RWPE2 (cell line): Measurements from ENCODE around the gene TMED6.

ENCODE experiments used
- ATAC-seq: fragments of 200-7000 bp; cut with Tn5 transposase; 3 replicates; pipeline ENCODE4 v1.9.1; 2021; ENCODE audit warnings: low read depth
- DNase-seq: peaks from one replicate; pipeline ENCODE4 v3.0.0-alpha.2; 2020; ENCODE audit warnings: low spot score
- H3K27ac ChIP-seq: fragments of 450-650 bp; 2 replicates; pipeline ENCODE4 v1.5.1; 2017; ENCODE audit warnings: mild to moderate bottlenecking; ENCODE audit not compliant: poor library complexity, severe bottlenecking
- H3K27me3 ChIP-seq: fragments of 250-450 bp; sonication (Bioruptor Pico); 2 replicates; pipeline ENCODE4 v1.5.1; 2021; ENCODE audit warnings: mild to moderate bottlenecking, moderate library complexity; ENCODE audit not compliant: insufficient read depth, poor library complexity, severe bottlenecking
- H3K36me3 ChIP-seq: fragments of 250-450 bp; sonication (Bioruptor Pico); 2 replicates; pipeline ENCODE4 v1.5.1; 2020; ENCODE audit warnings: low read depth, mild to moderate bottlenecking, moderate library complexity
- H3K4me1 ChIP-seq: fragments of 250-450 bp; sonication (Bioruptor Pico); 2 replicates; pipeline ENCODE4 v1.5.1; 2021; ENCODE audit warnings: mild to moderate bottlenecking, moderate library complexity; ENCODE audit not compliant: insufficient read depth, poor library complexity, severe bottlenecking
- H3K4me3 ChIP-seq: fragments of 250-450 bp; sonication (Bioruptor Pico); 2 replicates; pipeline ENCODE4 v1.5.1; 2021; ENCODE audit warnings: mild to moderate bottlenecking, moderate library complexity; ENCODE audit not compliant: severe bottlenecking
- H3K9me3 ChIP-seq: fragments of 250-450 bp; sonication (Bioruptor Pico); 2 replicates; pipeline ENCODE4 v1.5.1; 2021; ENCODE audit warnings: mild to moderate bottlenecking, moderate library complexity; ENCODE audit not compliant: severe bottlenecking
- TF ChIP-seq, protein P1 (sequence below): fragments of 450-650 bp; IDR thresholded peaks from one replicate; pipeline ENCODE4 v1.5.1; 2017; ENCODE audit warnings: mild to moderate bottlenecking, moderate library complexity; ENCODE audit not compliant: poor library complexity, severe bottlenecking

The TMED6 gene

DNA sequence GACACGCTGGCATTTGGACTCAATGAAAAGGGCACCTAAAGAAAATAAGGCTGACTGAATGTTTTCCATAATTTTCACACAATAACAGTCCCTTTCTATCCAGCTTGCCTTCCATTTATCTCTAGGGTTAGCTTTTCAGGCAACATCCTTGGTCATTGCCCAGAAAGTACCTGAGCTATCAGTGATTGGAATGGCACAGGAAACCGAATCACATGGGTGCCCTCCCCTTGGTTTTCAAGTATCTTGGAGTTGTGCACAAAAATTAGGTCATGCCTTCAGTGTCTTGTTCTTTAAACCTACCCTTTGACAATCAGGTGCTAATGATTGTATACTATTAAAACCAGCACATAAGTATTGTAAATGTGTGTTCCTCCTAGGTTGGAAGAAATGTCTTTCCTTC is 43.7 kb downstream of the TMED6 start:
- Histone ChIP-seq H3K4me1 (no peaks in the 10 kb centered on the region), H3K4me3 (no peak overlapping the region), H3K36me3 (peaks cover 13% of the 10 kb centered on the region), H3K27ac (no peak overlapping the region), H3K27me3 (no peaks in the 10 kb centered on the region), H3K9me3 (no peaks in the 10 kb centered on the region)
- TF ChIP-seq, protein P1, sequence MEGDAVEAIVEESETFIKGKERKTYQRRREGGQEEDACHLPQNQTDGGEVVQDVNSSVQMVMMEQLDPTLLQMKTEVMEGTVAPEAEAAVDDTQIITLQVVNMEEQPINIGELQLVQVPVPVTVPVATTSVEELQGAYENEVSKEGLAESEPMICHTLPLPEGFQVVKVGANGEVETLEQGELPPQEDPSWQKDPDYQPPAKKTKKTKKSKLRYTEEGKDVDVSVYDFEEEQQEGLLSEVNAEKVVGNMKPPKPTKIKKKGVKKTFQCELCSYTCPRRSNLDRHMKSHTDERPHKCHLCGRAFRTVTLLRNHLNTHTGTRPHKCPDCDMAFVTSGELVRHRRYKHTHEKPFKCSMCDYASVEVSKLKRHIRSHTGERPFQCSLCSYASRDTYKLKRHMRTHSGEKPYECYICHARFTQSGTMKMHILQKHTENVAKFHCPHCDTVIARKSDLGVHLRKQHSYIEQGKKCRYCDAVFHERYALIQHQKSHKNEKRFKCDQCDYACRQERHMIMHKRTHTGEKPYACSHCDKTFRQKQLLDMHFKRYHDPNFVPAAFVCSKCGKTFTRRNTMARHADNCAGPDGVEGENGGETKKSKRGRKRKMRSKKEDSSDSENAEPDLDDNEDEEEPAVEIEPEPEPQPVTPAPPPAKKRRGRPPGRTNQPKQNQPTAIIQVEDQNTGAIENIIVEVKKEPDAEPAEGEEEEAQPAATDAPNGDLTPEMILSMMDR = no peak
- ATAC-seq = no peak
- DNase-seq = no peak

DNA sequence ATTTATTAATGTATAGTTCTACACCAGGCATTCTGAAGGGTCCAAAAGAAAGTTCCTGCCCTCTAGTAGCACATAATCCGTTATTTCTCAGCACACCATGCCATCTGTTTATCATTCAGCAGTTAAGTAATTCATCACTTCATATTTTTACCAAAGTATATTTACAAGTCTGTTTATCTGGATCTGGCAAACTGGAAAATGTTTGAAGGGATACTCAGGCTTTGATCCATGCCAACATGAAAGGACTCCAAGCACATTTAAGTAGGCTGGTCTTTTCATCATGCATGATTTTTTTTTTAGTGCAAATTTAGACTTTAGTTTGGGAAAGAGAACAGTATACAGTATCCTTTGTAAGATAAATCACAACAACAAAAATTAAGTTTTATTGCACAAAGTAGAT is 44.5 kb downstream of the TMED6 start:
- TF ChIP-seq, protein P1 = no peak
- ATAC-seq = no peak
- no peaks in the 10 kb centered on the region for H3K27me3 ChIP-seq
- DNase-seq = no peak
- 0 out of 2 replicates have a peak, but pooled peaks cover 11% of the 10 kb centered on the region for H3K36me3 ChIP-seq
- H3K4me3 ChIP-seq = no peak overlapping the region
- no peak overlapping the region for H3K27ac ChIP-seq
- H3K4me1 ChIP-seq = no peaks in the 10 kb centered on the region
- no peaks in the 10 kb centered on the region for H3K9me3 ChIP-seq

DNA sequence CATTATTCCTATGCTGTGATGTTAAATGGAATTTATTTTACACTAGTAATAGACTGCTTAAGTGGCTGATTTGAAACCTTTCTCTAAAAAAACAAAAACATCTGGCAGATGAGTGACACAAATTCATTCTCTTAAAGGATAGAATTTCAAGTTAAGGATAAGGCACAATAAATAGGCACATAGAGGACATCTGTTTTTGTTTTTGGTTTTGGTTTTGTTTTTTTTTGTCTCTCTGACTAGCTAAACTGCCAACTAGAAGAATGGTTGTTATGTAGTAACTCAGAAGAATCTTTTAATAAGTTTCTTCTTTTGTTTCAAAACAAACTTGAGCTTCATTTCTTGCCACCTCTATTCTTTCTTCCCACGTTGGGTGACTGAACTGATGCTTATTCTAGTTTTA is 45.6 kb downstream of the TMED6 start:
- Histone ChIP-seq H3K4me1 (no peaks in the 10 kb centered on the region), H3K9me3 (no peaks in the 10 kb centered on the region), H3K27ac (no peak overlapping the region), H3K27me3 (no peaks in the 10 kb centered on the region), H3K4me3 (no peak overlapping the region), H3K36me3 (0 out of 2 replicates have a peak, but pooled peaks cover 12% of the 10 kb centered on the region)
- DNase-seq (no peak), ATAC-seq (no peak)
- TF ChIP-seq, protein P1 = no peak

GRCh38 chr16:69302301-69302700 is 49.3 kb downstream of the TMED6 start:
- no peak for ATAC-seq
- H3K27me3 ChIP-seq = no peaks in the 10 kb centered on the region
- peaks cover 22% of the 10 kb centered on the region; the same call in 1 of the 2 replicates for H3K36me3 ChIP-seq
- TF ChIP-seq, protein P1 = no peak
- no peak overlapping the region for H3K4me3 ChIP-seq
- no peaks in the 10 kb centered on the region for H3K9me3 ChIP-seq
- H3K4me1 ChIP-seq = no peaks in the 10 kb centered on the region
- no peak overlapping the region for H3K27ac ChIP-seq
- no peak for DNase-seq

DNA sequence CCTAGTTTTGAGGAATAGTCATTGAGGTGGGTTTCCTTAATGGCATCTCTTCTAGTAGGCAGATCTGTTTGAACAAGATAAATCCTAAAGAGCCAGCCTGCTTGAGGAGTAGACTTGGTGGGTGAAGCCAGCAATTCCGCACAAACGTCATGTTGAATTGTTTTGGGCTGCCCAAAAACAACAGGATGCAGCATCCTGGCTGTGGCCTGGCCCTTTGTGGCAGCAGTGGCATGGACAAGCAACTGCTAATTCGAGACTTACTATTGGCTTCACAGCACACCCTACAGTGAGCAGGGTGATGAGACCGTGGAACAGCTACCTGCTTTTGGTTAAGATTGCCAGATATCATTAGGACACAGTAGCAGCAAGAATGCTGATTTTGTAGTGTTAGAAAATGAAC is 49.7 kb downstream of the TMED6 start:
- H3K27ac ChIP-seq = no peak overlapping the region
- no peaks in the 10 kb centered on the region for H3K9me3 ChIP-seq
- peaks cover 22% of the 10 kb centered on the region; the same call in 1 of the 2 replicates for H3K36me3 ChIP-seq
- DNase-seq (no peak), ATAC-seq (no peak)
- no peaks in the 10 kb centered on the region for H3K27me3 ChIP-seq
- no peak overlapping the region for H3K4me3 ChIP-seq
- TF ChIP-seq, protein P1 = no peak
- no peaks in the 10 kb centered on the region for H3K4me1 ChIP-seq
